ENCODE results near the gene TCTN3.
"Not testable (repeated sequence)": the region's sequence is repeated elsewhere in the genome, so short reads cannot be mapped to it uniquely, and the experiment has no call there.

The TCTN3 gene

DNA sequence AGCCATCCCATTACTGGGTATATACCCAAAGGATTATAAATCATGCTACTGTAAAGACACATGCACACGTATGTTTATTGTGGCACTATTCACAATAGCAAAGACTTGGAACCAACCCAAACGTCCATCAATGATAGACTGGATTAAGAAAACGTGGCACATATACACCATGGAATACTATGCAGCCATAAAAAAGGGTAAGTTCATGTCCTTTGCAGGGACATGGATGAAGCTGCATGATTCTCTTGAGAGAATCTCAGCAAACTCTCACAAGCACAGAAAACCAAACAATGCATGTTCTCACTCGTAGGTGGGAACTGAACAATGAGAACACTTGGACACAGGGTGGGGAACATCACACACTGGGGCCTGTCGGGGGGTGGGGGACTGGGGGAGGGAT, 73.3 kb downstream of the TCTN3 start:
- H3K27ac Mint-ChIP-seq, H3K4me3 Mint-ChIP-seq, H3K9me3 Mint-ChIP-seq, H3K27me3 Mint-ChIP-seq, H3K4me1 Mint-ChIP-seq, ATAC-seq: not testable (repeated sequence)
- H3K36me3 Mint-ChIP-seq = peaks cover 72% of the 10 kb centered on the region

DNA sequence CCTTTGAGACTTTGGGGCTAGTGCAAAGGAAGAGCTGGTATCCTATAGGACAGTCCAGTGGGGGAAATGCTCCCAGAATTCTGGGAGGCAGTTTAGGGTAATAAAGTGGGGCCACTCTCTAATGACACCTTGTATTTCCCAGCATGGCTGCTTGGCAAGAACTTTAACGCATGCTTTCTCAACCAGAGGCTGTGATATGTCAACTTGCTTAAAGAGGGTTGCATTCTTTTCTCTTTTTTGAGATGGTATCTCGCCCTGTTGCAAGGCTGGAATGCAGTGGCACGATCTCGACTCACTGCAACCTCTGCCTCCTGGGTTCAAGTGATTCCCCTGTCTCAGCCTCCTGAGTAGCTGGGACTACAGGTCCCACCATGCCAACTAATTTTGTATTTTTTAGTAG, 75.6 kb downstream of the TCTN3 start:
- Mint-ChIP-seq H3K9me3 (no peaks in the 10 kb centered on the region), H3K27ac (no peak overlapping the region), H3K4me1 (no peaks in the 10 kb centered on the region), H3K27me3 (no peaks in the 10 kb centered on the region), H3K4me3 (no peak overlapping the region), H3K36me3 (peaks cover 76% of the 10 kb centered on the region)
- ATAC-seq = no peak

DNA sequence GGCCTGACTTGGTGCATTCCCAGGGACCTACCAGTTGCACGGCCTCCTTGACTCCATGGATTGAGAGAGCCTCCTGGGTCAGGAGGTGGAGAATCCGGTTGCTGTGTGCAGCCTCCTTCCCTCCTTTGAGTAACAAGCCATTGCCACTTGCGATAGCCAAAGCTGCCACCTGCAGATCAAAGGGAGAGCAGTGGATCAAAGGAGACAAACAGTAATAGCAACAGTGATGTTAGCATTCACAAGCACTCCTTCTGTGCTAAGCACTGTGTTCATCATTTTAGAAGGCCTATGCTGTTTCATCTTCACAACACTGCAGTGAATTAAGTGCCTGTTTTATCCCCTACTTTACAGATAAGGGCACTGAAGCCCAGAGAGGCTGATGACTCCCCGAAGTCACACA, 77.3 kb downstream of the TCTN3 start:
- no peaks in the 10 kb centered on the region for H3K4me1 Mint-ChIP-seq
- H3K4me3 Mint-ChIP-seq = no peak overlapping the region
- H3K27ac Mint-ChIP-seq = no peak overlapping the region
- no peaks in the 10 kb centered on the region for H3K9me3 Mint-ChIP-seq
- H3K27me3 Mint-ChIP-seq = no peaks in the 10 kb centered on the region
- peaks cover 85% of the 10 kb centered on the region for H3K36me3 Mint-ChIP-seq
- ATAC-seq = no peak

Measured in stimulated activated memory B cell treated with anti-CD40 and anti-IgM and Interleukin-4, amounts not matched to agents 10 μg/mL and 1 μg/mL and 100 μg/mL, for 72 hours (primary cell).